ENCODE results near the gene SERPINE2.
"Not testable (repeated sequence)": the region's sequence is repeated elsewhere in the genome, so short reads cannot be mapped to it uniquely, and the experiment has no call there.

Gene SERPINE2

DNA sequence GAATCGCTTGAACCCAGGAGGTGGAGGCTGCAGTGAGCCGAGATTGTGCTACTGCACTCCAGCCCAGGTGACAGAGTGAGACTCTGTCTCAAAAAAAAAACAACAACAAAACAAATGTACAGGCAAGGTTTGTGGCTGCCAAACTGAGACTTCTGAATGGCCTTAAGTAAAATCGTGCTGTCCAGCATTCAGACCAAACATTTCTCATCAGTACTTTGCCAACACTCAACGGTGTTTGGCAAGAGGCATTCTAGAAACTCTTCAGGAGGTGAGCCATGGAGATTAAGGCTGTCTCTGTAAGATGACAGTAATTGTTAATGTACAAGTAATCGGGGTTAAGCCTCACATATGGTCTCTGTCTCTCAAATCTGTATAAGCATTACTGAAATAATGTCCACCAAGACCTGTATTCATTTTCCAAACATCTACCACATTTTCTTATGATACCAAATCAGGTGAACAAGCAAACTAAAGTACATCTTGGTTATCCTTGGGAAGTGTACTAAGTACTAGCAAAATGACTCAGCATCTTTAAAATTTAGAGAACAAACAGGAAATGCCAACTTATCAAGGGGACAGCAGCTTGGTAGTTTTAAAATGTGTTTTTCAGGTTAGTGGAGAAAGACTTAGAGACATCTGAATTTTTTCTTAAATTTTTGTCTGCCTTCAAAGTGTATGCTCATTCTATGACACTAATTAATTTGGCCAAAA lies 29.3 kb downstream of the SERPINE2 start:
- DNase-seq, result no peak

DNA sequence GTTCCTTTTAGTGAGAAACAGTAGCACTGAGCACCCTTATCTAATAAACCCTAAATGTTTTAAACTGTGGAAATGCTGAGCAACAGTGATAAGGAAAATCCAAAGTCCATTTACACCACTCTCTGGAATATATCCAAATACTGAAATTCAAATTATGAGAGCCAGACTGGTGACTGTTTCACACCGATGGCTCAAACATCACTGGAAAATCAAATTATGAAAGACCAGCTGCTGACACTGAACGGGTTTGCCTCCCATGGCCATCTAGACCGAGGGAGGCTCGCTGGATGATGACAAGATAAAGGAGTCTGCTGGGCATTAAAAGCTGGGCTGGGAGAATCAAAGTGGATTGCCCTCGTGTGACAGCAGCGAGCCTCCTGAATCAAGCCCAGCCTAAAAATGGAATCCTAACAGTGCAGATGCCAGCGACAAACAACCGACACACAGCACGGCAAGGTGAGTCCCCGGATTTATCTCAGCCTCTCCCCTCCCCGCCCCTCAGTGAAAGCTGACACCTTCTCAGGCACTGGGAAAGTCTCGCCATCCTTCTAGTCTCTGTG lies 30.3 kb downstream of the SERPINE2 start:
- DNase-seq, result peak; percentile 13

DNA sequence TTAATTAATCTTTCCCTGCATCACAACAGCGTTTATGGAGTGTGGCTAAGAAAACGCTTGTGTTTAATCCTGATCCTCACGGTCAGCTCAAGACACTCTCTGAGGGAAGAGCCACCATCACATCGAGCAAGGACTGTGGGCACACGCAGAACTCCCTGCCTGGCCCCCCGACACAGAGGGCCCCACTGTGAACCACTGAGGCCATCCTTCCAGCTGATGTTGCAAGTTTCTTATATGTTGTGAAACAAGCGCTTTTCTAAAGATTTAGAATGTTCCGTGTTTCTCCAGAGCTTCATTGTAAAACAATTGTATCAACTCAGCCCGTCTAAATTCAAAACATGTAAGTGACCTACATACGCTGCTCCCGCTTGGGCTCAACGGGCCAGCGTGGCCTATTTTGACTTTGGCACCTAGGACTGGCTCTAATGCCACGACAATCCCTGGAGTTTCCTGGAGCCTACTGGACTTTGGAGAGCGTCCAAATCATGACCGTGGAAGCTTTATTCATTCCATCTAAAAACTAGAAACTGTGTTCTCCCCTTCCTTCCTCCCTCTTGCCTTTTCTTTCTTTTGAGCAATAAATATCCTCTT lies 34.9 kb downstream of the SERPINE2 start:
- no peak for DNase-seq

DNA sequence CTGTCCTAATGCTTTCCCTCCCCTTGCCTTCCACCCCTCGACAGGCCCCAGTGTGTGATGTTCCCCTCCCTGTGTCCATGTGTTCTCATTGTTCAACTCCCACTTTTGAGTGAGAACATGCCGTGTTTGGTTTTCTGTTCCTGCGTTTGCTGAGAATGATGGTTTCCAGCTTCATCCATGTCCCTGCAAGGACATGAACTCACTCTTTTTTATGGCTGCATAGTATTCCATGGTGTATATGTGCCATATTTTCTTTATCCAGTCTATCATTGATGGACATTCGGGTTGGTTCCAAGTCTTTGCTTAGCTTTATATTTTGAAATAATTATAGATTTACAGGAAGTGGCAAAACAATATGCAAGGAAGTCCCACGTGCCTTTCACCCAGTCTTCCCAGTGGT lies 38.4 kb downstream of the SERPINE2 start:
- not testable (repeated sequence) for DNase-seq

DNA sequence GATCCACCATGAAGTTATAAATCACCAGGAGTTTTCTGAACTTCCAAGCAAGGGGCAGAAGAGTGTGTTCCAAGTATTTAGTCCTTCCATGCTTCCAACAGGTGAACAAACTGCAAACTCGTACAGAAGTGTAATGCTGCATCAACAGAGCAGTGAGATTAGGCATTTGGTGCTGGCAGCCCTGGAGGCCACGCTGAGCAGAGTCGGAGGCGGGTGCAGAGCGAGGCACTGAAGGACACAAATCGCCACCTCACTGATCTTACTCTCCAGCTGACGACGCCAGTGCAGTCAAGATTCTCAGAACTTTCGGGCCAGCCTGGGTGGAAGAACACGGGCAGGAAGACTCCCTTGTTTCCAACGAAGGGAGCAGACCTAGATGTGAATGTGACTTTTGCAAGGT lies 39.2 kb downstream of the SERPINE2 start:
- DNase-seq, result no peak

DNA sequence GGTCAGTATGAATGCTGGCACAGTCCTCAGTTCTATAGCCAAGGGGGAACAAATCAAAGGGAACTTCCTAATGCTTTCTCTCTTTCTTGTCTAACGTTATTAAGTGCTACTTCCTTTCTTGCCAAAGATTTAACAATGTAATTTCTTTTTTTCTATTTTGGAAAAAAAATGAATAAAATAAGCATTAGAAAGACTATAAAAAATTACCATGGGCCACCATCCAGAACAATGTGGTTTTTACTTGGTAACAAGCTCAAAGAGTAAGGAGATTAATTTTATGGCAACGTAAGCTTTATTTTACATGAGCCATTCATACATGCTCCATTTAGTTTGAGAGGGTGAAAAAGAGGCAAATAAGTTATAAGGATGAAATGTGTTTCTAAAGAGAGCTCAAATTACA lies 40.1 kb downstream of the SERPINE2 start:
- no peak for DNase-seq

DNA sequence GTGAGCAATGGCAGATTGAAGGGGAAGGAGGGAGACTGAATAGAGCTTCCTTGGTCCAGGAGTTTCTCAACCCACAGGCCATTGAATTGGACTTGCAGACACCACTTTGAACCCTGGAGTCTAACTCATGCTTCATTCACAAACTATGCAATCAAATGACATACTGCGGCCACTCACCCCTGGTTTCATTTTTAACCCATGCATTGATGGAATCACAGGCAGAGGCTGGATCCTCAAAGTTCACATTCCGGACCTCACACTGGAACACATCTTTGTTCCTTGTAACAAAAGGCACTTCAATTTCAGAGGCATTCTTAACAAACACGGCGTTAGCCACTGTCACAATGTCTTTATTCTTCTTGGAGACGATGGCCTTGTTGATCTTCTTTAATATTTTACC lies 41.1 kb downstream of the SERPINE2 start:
- no peak for DNase-seq

DNA sequence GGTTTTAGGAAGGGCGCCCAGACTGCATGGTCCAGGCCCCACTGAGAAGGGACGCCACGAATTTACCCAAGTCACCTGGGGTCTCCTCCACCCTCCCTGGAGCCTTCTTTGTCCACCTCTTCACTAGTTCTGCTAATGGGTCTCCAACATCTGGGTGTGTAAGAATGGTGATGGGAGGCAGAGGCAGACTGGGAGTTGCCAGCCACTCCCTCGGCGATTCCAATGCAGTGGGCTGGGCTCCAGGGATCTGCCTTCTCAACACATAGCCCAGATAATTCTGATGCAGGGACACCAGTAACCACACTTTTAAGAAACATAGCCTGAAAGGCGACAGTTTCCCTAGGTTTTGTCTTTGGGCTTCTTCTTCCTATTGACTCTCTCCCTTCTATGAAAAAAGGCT lies 42.7 kb downstream of the SERPINE2 start:
- no peak for DNase-seq

DNA sequence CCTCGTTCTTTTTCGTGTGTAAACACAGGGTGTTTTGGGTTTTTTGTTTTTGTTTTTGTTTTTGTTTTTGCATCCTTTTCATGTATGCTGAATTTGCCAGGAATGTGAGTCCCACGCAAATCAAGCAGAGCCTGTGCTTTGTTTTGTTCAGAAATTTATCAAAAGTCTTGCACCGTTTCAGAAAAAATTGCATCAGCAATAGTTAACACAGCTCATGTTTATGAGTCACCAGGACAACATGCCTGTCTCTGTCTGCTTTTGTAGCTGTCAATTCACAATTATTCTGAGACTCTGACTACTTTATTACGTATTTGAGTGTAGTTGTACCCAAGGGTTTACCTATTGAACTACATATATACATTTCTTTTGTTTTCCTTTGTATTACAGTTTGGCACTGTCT lies 43.5 kb downstream of the SERPINE2 start:
- DNase-seq, result no peak

DNA sequence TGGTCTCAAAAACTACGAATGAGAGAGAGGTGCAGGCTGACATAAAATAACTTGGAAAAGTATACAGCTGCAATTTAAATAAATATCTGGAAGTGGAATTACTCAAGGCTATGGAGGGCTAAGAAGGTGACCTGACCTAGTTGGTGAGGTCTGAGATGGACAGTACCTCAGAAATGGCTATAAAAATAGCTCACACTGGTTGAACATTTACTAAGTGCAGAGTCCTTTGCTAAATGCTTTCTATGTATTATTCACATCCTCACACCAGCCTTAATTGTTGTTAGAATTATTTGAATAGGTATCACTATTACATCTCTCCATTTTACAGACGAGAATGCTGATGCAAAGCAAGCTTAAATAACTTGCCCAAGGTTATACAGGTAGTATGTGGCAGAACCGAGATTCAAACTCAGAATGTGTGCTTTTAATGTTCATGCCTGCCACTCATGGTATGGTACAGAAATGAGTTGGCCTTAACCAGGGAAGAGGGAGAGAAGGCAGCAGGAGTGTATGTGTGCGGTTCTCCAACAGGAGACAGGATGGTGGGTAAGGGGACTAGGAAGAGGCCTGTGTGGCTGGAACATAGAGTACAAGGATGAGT lies 44.4 kb downstream of the SERPINE2 start:
- no peak for DNase-seq

DNA sequence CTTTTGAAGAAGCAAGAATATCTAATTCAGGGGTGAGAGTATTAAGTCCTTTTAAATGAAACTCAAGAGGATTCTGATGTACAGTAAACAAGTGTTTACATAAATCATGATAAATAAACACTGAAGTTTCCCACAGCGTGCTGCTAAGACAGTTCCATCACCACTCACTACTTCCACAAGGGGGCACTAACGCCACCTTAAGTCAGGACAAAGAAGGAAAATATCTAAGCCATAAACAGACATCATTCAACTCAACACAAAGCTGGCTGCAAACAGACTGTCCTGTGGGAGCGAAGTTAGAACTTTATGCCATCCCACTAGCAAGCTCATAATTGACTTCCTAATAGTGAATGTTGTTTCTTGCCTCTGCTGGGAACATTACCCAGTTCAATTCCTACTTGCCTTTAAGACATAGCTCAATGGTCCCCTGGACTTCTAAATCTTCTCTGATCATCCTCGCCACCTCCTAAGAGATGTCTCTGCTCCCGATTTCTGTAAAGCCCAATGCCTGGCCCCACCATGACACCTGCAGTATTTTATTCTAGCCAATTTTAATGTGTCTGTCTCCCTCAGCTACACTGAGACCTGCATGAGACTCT lies 45.4 kb downstream of the SERPINE2 start:
- DNase-seq, result peak; percentile 28

DNA sequence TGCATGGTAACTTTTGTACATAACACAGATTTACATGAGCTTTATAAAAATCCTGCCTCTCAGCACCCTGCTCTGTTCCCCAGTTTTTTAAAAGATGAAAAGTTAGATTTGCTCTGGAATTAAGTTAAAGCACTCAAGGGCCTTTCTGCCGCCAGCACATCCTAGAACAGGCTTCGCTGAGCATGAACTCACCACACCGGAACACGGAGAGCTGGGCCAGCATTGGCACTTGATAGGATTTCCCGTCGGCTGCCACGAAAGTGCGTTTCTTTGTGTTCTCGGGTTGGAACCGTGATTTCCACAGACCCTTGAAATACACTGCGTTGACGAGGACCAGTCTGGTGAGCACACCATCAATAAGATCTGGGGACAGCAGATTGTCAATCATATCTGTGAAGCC lies 47.5 kb downstream of the SERPINE2 start:
- no peak for DNase-seq

DNA sequence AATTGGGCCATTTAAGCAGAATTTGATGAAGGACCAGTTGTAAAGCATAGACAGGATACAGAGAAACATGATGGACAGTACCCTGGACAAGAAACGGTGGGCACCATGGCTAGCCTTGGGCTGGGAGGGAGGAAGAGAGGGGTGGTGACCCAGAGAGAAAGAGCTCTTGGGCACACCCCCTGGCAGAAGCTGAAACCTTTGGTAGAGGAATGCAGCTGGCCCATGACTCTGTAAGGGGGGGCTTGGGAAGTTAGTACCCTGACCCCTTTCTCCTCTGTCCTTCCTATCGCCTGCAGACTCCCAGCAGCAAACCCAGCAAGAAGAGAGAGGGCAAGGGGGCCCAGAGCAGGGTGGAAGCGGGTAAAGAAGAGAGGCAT lies 49.2 kb downstream of the SERPINE2 start:
- no peak for DNase-seq

DNA sequence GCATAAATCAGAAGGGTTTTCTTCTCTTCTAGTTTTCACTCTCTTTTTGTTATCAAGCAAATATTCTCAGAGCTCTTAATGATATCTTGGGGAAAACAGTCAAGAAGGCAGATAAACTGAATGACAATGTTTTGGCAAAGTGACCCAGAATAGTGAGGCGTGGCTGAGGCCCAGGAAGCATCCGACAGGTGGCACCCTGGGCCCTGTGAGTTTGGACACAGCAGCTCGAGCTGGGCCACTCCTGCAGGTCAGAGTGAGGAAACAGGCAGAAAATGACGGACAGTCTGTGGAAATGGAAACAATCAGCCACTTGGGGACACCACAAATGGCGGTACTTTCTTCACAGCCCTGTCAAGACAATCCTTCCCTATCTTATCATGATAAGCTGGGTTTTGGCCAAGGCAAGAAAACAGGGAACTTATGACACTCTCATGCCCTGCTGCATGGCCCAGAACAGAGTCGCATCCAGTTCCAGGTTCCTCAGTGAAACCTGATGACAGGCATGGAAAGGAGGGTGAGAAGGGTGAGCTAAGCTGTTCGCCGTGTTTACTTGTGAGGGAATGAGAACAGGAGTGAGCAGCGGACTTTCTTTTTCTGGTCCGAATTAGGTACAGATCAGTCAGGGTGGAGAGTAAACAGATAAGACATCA lies 49.8 kb downstream of the SERPINE2 start:
- DNase-seq, result no peak

DNA sequence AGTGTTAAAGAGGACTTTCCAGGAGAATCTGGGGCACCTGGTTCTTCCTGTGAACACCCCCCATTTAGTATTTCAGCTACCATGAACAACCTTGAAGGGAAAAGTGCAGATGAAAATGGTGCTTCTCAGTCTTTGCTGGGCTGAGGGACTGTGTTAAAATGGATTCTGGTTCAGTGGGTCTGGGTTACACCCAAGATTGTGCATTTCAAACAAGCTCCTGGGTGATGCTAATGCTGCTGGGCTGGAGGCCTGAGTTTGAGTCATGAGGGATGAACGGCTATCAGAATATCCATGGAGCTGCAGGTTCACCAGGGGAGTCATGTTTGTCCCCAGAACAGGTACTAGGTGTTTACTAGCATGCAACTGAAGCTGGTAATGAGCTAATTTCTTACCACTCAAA lies 57.8 kb downstream of the SERPINE2 start:
- no peak for DNase-seq

DNA sequence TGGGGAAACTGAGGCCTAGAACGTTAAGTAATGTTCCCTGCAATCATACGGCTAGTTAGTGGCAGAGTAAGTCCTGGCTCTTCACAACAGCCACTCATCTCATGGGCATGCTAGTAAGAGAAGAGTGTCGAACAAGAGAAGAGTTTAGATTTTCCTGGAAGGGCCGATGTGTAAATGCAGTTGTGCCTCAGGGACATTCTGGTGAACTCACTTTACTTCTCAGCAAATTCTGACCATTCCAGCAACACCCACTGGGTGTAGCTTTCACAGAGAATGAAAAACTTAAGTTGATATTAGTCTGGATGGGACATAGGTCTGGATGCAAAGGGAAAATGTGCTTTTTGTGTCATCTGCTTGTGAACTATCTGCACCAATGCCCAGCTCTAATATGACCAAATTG lies 58.3 kb downstream of the SERPINE2 start:
- no peak for DNase-seq

DNA sequence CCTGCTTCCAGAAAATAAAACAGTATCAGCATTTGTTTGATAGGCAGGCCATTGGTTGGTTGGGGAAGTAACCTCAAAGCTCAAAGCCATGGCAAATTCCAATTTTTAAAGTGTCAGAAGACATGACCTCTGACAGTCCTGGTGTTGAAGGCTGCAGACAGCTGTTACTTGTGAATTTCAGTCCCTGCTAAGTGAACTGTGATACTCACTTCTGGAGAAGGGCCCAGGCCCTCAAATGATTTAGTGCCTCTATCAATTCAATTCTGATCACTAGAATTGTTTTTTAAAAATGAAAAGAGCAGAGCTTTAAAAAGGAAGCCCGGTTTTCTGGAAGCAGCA lies 58.7 kb downstream of the SERPINE2 start:
- DNase-seq, result no peak

DNA sequence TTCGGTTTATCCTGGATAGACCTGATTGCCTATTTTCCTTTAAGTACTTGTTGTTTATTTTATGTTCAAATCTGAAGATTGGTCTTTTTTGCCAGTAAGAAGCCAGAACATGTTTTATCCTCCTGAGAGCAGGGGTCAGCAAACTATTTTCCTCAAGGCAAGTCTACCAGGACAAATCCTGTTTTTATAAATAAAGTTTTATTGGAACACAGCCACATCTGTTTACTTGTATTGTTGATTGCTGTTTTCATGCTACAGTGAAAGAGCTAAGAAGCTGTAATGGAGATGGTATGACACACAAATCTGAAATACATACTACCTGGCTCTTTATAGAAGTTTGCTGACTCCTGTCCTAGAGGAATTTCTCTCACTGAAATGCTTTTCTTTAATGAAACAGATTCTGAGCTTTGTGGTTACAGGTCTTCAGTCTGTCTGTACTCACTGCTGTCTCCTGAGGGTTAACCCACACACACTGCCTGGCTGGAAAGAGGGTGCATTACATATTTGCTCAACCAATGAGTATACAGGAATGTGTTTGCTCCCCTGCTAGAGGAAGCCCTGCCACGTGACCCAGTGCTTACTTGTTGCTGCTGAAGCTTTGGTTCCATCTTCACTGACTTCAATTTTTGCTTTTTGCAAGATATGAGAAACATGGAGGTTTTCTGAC lies 59.2 kb downstream of the SERPINE2 start:
- no peak for DNase-seq

DNA sequence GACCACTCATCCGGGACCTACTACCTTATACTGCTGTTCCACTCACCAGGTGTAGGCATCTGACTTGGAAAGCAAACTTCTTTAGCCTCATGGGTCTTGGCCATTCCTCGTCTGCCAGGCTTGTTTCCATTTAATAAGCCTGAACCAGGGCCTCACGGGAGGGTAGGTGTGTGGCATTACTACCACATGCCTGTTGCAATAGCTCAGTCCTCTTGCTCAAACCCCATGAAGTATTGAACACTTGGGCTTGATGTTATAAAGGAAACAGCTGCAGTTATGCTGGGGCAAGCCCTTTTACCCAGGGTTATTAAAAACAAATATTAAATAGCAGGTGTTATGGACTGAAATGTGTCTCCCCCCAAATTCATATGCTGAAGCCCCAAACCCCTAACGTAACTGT lies 60.6 kb downstream of the SERPINE2 start:
- DNase-seq, result no peak

DNA sequence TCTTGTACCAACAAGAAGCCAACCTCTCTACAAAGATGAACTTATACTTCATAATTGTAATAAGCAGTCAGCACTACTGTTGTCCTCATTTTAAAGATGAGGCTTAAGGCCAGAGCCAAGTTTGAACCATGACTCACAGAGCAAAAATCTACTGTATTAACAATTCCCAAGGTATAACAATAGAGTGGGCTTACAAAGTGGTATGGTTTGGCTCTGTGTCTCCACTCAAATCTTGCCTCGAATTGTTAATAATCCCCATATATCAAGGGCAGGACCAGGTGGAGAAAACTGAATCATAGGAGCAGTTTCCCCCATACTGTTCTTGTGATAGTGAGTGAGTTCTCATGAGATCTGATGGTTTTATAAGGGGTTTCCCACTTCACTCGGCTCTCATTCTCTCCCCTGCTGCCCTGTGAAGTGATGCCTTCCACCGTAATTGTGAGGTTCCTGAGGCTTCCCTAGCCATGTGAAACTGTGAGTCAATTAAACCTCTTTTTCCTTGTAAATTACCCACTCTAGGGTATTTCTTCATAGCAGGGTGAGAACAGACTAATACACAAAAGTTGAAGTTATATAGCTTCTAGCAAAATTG lies 62.4 kb downstream of the SERPINE2 start:
- DNase-seq, result no peak

DNA sequence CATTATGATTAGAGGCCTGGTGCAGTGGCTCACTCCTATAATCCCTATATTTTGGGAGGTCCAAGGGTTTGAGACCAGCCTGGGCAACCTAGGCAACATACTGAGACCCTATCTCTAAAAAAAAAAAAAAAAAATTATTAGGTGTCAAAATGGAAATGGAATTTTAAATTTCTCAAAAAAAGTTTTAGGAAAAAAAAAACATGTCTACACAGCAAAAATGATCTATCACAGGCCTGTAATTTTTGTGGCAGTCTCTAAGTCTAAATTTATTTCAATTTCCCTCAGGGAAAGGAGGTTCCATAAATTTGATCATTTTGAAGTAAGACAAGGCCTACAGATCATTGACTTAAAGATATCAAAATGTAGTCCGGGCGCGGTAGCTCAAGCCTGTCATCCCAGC lies 65.5 kb downstream of the SERPINE2 start:
- no peak for DNase-seq

DNA sequence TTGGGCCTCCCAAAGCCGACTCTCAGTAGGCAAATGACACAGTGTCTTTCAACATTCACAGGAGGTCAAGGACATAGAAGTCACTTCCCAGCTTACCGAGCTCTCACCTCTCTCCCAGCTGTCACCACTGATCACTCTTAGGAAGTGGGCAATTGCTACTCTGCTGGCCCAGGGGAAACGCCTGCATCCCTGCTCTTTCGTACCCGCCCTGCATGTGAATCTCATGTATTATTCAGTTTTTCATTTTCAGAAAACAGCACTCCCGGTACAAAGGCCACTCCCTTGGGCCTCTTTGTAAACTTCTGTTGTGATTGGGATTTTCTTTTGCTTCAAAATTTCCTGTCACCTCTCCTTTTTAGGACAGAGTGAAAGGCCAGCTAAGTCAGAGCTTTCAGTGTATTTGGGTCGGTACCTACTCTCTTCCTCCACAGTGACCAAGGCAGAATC lies 66.4 kb downstream of the SERPINE2 start:
- DNase-seq, result no peak

DNA sequence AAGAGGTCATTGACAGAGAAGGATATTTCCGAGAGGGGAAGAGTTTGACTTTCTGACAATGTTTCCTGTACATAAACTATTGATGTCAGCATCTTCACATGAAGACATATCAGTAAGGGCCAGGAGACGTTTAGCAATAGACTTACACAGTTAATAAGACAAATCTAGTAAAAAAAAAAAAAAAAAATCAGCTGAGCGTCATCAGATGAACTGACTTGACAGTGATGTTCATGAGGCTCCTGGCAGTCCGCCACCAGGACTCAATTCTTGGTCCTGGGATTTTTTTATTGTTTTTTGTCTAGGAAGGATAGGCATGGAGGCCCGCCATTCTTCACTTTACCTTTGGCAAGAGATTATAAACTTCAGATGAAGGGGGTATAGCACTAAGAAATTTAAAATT lies 67.4 kb downstream of the SERPINE2 start:
- no peak for DNase-seq
